ENCODE data around the gene TAGLN3.
A peak's percentile ranks its signal among the peaks of the same experiment; 100 is the strongest.

Gene TAGLN3

DNA sequence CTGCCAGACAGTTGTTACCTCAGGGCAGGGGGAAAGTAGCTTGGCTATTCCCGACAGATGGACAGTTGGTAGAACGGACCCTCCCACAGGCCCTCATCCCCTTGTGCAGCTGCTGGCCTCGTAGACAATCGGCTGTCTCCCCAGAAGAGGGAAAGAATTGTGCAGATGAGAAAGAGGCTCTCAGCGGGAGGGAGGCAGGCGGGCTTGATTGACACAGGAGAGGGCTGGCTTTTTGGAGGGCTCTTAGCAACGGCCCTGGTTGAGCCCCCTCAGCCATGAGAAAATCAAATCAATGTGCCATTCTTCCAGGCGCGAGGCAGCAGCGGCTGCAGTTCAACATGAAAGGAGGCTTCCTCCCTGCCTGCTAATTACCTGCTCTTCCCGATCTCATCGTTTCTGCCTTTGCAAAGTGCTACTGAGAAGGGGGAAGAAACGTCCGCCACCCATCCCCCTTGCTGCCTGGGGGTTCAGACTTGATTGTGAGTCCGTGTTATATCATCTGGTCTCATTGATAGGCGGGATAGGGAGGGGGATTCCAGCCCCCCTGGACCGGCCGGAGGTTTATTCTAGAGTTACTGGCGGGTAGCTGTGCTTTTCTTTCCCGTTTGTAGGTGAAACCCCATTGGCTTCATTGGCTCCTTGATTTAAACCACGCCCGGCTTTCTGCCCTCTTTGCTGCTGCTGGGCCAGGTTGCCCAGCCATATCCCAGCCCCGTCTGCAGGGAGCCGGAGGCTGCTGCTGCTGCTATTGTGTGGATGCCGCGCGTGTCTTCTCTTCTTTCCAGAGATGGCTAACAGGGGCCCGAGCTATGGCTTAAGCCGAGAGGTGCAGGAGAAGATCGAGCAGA is at the start of gene TAGLN3:
Gene TAGLN3 (plus strand): TSS at position 287 of the 848 bp plus-strand sequence. CDS start 501 bp downstream, at position 788.
- FAIRE-seq (peak; percentile 80), DNase-seq (ENCODE audit: insufficient read length, low spot score) (no peak)

DNA sequence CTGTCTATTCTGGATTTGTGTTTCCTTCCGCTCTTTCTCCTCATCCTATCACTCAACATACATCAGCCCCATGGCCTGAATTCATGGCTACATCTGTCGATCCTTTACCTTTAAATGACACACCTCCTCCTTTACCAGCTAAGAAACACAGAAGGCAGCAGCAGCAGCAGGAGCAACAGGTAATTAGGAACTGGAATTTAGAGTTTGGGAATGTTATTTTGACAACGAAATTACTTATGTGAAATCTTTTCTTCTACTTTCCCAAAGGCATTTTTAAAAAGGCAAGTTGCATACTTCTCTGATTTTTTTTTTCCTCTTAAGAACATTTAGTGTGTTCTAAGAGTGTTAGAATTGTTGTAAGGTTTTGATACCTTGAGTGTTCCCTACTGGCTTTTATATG is 49.0 kb upstream of the TAGLN3 start:
- FAIRE-seq: no peak
- no peak for DNase-seq (ENCODE audit: insufficient read length, low spot score)

DNA sequence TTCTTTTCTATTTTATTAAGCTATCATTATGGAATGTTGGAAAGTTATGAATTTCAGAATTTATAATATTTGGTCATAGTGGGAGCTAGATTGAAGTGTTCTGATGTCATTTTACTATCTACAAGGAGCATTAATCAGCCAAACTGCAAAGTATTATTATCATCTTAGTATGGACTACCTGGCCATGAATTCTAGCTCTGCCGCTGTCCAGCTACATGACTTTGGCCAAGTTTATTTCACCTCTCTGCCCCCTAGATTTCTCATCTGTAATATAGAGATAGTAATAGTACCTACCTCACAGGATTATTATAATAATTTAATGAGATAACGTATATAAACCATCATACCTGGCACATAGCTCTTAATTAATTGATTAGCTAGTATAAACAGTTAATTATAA is 47.7 kb upstream of the TAGLN3 start:
- DNase-seq (ENCODE audit: insufficient read length, low spot score) (no peak), FAIRE-seq (no peak)

DNA sequence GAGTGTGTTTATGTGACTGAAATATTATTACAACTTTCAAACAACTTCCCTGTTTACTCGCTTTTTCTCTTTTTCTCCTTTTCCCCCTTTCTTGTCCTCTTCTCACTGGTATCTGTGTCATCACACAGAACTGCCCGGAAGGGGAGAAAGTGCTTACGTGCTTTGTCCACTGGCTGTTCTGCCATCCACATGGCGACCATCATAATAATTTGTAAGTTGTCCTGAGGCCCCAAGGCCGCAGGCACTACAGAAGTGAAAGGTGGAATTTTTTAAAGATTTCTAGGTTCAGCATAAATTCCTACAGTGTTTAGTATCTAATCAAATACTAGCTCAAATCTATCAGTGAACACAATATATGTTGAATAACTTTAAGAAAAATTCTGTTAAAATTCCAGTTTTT is 46.6 kb upstream of the TAGLN3 start:
- FAIRE-seq (no peak), DNase-seq (ENCODE audit: insufficient read length, low spot score) (no peak)

DNA sequence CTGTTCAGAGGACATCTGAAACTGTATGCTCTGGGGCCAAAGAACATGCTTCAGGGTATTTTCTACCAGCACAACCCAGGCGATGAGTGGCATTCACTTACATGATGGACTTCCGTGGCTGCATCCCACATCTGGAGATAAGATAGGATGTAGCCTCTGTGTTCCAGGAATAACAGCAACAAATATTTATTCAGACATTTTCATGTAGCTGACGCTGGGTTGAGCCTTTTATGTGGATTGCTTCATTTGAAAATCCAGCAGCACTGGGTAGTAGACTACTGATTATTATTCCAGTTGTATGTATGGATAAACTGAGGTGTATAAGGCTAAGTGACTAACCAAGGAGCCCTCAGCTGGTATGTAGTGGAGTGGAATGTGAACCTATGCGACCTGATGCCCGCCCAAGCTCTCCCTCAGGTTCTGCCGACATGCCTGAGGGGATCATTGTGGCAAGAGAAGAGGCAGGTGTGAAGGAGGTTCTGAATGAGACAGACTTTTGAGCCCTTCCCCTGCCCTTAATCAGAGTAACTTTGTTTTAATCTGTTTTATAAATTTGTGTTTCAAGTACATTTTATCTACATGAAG is 45.8 kb upstream of the TAGLN3 start:
- no peak for FAIRE-seq
- no peak for DNase-seq (ENCODE audit: insufficient read length, low spot score)

DNA sequence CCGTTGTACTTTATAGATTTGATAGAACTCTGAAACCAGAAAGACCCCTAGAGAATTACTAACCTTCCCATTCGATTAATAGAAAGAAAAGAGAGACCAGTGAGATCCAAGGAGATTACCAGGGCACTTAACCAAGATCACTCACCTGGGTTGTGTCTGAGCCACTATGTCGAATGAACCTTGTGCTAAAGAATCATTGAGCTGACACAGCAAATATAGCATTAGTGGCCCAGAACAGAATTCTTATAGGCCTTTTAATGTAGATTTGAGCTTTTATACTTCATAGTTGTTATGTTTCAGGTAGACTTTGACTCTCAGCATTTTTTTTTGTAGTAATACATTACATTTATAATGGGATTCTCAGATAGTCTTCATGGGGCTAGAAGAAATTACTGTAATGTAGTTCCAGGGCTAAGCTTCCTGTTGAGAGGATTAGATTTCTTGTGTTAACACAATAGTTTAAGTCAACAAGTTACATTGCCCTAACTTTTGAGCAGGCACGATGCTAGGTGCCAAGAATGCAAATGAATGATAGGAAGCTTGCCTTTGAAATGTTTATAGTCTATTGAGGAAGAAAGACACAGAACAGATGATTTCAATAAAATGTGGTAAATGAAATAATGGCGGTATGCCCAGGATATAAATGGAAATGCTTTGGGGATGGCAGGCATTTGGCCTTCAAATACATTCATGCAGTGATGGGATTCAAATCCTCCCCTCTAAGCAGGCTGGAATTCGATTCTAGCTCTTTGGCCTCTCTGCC is 44.3 kb upstream of the TAGLN3 start:
- no peak for DNase-seq (ENCODE audit: insufficient read length, low spot score)
- FAIRE-seq: no peak

DNA sequence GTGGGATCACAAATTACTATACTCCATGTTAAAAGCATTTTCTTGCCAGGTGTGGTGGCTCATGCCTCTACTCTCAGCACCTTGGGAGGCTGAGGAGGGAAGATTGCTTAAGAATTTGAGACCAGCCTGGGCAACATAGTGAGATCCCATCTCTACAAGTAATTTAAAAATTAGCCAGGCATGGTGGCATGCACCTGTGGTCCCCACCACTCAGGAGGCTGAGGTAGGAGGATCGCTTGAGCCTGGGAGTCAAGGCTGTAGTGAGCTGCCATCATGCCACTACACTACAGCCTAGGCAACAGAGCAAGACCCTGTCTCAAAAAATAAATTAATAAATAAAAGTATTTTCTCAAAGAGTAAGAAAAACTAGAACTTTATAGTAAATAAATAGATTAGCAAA is 42.8 kb upstream of the TAGLN3 start:
- FAIRE-seq: no peak

DNA sequence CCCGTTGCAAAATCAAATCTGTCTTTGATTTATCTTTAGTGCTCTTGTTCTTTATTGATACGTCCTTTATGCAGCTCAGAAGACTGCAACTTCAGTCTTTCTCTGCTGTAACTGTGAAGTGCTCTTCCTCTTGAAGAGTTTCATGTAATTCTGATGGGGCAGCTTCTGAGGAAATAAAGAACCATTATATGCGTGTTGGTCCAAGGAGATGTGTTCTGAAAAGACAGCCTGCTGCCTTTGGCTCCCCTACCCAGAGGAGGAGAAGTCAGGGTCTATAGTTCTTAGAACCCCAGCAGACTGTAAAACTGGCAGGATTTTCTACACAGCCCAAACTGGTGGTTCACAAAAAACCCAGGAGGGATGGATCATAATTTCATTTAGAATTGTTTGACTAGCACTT is 42.3 kb upstream of the TAGLN3 start:
- FAIRE-seq (no peak), DNase-seq (ENCODE audit: insufficient read length, low spot score) (no peak)

More for the DNA sequence above, 42.8 kb upstream of the TAGLN3 start:
- DNase-seq (ENCODE audit: insufficient read length, low spot score): no peak

DNA sequence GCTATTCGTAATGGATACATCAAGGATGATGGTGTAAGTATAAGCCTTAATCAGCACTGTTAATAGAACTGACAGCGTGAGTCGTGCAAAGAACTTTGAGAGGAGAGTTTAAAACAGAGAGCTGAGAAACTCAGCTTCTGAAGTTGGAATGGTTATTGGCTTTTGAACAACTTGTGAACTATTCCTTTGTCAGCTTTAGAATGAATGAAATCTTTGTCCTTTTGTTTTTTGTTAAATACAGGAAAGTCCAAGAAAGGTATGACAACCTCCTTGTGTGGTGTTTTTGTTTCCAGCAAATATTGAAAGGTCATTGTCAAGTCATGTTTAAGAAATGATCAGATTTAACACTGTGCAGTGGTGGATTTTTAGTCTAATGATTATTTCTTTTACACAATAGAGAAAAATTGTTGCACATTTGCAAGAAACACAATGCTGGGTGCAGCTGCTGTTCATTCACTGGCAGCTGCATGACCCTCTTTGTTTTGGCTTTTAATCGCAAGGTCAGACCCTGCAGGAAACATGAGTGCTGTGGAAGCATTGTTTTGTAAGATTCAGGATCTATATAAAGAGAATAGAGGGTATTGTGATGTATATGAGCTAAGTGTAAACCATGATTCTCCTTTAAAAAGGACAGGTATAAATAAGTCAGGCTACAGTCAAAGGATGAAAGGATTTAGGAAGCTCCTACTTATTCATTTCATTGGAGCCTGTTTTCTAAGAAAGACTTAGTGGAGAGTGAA is 41.6 kb upstream of the TAGLN3 start:
- DNase-seq (ENCODE audit: insufficient read length, low spot score) (no peak), FAIRE-seq (no peak)

DNA sequence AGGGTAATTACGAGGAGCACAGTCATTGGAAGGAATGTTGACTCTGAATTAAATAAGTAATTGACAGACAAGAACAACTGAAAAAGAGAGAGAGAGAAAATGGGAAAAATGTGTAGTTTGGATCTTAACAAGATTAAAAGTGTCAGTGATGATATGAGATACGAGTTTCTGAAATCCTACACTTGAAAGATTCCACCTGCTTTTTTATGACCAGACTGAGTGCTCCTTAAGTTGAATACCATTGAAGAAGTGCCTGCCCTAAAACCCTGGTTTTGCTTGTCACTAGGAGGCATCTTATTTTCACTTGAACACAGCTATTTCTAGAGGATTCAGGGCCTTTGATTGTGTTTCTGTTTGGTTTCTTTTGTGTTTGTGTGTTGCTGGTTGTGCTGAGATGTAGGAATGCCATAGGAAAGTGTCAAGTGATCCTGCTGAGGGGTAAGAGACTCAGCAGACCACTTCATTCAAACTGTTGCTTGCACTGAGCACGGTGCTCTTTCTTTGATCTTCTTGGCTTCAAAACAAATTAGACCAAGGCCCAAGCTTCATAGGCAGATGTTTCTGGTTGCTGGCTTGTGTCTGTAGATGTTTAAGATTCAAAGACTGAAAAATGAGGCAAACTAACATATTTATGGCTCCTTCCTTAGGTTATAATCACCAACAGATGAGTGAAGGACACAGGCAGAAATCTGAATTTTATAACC is 37.1 kb upstream of the TAGLN3 start:
- FAIRE-seq (no peak), DNase-seq (ENCODE audit: insufficient read length, low spot score) (no peak)

DNA sequence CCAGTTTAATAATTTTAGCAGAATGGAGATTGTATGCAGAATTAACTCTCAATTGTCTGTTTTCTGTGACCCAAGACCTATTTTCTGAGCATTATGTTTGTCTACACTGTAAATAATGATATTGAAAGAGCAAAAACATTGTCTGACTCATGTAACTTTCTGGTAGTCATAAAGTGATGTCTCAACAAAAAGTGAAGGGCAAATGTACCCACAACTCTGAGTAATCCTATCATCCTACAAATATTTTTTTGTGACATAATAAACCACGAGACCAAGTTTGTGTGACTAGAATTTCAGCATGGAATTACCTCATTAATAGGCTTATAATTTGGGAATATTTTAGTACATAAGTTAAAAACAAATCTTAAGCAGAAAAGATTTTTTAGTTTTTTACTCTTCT is 35.3 kb upstream of the TAGLN3 start:
- DNase-seq (ENCODE audit: insufficient read length, low spot score): no peak
- FAIRE-seq: no peak

DNA sequence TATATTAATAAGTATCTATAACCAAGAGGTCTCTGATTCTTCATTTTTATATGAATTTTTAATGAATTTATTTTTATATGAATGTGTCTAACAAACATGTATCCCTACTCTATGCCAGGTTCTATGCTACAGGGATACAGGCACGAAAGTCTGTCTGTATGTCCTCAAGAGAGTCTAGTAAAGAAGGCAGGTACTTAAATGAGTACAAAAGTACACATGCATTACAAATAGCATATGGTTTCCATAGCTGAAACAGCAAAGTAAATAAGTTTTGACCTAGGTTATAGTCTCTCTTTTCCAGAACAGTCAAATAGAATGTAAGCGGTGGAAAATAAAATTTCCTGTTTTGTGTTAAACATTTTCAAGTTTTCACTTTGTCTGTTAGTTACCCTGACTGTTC is 33.2 kb upstream of the TAGLN3 start:
- FAIRE-seq: no peak
- DNase-seq (ENCODE audit: insufficient read length, low spot score): no peak

DNA sequence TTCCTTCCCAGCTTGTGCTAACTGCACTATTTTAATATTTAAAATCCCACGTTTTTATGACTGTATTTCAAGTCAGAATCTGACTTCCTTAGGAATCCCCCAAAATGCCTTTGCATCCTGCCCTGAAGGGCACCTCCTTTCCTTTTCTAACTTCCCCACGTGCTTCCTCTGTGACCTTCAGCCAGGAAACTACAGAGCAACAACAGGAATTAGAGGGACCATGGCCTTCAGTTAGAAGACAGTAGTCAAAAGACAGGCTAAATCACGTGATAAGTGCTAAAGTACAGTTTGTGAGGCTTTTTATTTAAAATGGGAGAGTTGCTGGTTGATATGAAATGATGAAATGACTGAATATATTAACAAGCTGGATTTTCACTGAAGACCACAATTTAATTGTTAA is 31.7 kb upstream of the TAGLN3 start:
- FAIRE-seq (no peak), DNase-seq (ENCODE audit: insufficient read length, low spot score) (no peak)

DNA sequence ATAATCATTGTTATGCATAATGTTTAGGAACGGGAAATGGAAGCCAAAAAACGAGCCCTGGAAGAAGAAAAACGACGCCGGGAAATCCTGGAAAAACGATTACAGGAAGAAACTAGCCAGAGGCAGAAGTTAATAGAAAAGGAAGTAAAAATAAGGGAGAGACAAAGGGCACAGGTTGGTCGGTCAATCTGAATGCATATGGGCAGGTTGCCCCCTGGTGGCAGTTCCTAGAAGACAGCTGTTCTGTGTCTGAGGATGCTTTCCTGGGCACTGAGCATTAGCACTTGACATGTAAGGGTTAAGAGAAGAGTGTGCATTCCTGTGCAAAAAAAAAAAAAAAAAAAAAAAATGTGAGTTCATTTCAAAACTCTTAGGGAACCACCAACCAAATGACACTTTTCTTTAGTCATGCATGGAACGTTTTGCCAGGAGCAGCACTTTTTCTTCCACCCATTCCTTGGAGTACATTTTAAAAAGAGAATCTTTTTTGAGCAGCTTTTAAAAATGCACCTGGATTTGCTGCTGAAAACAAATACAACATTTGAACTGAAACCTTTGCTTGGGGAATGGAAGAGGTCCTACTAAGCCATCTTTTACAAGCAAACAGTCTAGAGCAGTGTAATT is 31.0 kb upstream of the TAGLN3 start:
- DNase-seq (ENCODE audit: insufficient read length, low spot score) (peak; percentile 4), FAIRE-seq (peak; percentile 95)

DNA sequence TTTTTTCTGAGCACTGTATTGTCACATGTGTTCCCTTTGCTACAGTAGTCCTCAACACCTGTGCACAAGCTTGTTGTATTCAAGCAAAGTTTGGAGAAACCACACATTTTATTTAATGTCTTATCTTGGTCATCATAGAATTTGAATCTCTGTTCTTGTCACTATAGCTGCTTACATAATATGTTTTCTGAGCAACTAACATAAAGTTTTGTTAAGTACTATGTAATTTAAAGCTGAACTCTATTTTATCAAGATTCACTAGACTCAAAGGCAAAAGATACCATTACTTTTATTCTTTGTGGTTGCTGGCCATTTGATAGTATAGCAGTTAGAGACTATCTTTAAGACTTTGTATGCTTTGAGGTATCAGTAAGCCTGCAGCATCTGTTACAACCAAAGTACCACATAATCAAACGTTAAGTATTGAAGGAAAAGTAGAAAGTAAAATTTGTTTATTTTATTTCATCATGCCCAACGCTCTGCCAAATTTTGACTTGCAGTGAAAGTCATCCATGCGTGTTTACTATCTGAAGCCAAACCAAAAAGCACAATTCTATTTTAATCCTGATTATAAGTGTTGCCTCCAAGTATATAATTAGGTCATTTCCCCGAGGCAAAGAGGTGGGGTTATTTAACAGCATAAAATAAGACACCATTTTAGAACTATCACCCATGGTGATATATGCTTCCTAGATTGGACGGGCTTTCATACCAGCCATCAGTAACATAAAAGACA is 30.2 kb upstream of the TAGLN3 start:
- DNase-seq (ENCODE audit: insufficient read length, low spot score) (no peak), FAIRE-seq (no peak)

DNA sequence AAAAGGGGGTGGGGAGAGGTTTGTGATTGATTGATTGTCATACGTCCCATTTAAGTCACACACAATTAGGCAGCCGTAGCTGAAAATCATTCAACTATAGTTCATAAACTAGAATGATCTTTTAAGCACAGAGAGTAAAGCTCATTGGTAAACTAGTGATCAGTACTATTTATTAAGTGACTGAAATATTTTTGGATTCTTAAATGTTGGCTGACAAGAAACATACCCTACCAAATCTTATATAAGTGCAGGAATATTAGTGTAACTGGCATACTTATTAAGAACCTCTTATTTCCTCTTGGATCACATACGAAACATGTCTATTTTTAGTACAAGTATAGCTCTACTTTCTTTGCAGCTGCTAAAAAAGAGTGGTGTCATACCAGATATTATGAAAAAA is 28.3 kb upstream of the TAGLN3 start:
- DNase-seq (ENCODE audit: insufficient read length, low spot score) (no peak), FAIRE-seq (no peak)

DNA sequence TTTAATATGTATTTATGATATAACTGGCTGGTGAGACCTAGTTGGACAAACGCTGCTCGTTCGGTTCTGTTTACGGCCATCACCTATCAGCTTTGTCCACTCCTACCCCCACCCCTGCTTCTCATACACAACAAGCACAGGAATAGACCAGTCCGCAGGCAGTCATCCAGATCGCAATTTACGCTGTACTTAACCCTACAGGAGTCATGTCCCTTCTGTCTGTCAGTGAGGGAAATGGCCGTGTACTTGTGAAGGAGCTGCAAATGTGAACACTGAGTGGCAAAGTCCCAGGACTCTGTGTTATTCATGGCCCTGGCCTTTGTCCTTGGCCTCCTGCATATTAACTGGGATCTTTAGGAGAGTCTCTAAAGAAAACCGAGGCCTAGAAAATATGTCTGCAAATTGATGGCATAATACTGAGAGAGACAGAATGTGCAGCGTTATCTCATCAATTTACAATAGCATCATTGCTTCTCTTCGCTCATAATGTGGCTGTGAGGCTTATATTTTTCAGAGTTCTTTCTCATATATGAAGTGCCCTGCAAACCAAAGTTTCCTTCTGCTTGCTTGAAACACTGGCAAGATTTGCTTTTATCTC is 27.1 kb upstream of the TAGLN3 start:
- FAIRE-seq: no peak
- no peak for DNase-seq (ENCODE audit: insufficient read length, low spot score)

DNA sequence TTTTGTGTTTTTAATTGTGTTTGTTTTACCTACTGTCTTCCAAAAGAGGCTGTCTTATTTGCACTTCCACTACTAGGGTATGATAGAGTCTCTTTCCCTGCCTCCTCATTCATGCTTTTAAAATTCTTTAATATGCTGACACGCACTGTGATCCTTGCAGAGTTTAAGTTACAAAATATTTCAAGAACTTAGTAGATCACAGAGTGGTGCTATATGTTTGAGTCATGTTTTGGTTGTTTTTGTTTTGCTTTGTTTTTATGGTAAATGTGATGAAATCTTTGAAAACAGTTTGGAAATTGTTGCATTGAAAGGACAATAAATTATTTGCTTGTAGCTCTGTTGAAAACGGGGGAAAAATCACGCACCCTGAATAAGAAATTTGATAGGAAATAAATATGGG is 25.8 kb upstream of the TAGLN3 start:
- no peak for FAIRE-seq
- no peak for DNase-seq (ENCODE audit: insufficient read length, low spot score)

DNA sequence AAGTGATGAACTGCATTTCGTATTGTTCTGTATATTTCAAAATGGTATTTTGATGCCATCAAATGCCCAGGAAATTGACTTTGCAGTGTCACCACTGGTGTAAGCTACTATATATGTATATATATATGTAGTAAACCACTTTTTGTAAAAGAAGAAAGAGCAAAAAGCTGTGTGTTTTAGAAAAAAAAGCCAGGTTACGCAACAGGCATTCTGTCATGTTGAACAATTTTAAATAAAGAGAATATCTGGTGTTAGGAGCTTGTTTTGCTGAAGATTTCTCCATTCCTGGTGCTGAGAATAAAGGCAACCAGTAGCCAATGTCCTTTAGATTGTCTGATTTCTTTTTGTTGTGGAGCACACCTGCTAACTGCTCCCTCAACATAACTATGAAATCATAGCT is 23.6 kb upstream of the TAGLN3 start:
- FAIRE-seq (no peak), DNase-seq (ENCODE audit: insufficient read length, low spot score) (no peak)

Measured in GM19239 (cell line).